Tibial artery (tissue), 4 donors: ENCODE data around the gene PMPCB.

ENCODE experiments used
- DNase-seq, 2 donors: peaks; one replicate each; pipeline ENCODE4 v3.0.0-alpha.2; 2019
- H3K27ac ChIP-seq, 2 donors: fragments of 200-600 bp; sonication (generic) in 1 of 2; 1 replicate in 1 of 2; 2 replicates in 1 of 2; pipeline ENCODE4 v1.5.1; 2018 to 2019; ENCODE audit warnings: mild to moderate bottlenecking in 1 of 2
- H3K27me3 ChIP-seq, 2 donors: fragments of 200-600 bp; sonication (generic) in 1 of 2; one replicate each; pipeline versions ENCODE4 v1.5.1 to v1.6.0; 2016 to 2019
- H3K36me3 ChIP-seq, 3 donors: fragments of 200-600 bp; sonication (generic) in 2 of 3; one replicate each; pipeline ENCODE4 v1.5.1; 2016 to 2019; ENCODE audit warnings: mild to moderate bottlenecking in 2 of 3
- H3K4me1 ChIP-seq, 4 donors: fragments of 200-600 bp; sonication (generic) in 2 of 4; 1 replicate in 3 of 4; 2 replicates in 1 of 4; pipeline ENCODE4 v1.5.1; 2016 to 2019
- H3K4me3 ChIP-seq, 2 donors: fragments of 200-600 bp; sonication (generic) in 1 of 2; 1 replicate in 1 of 2; 2 replicates in 1 of 2; pipeline ENCODE4 v1.5.1; 2018 to 2019; ENCODE audit warnings: mild to moderate bottlenecking in 2 of 2
- H3K9me3 ChIP-seq, 3 donors: fragments of 200-600 bp; sonication (generic) in 1 of 3; one replicate each; pipeline ENCODE4 v1.5.1; 2016 to 2019
- intact Hi-C: fragments of 100-400 bp; cut with DNase I; formaldehyde crosslinking; loops from one replicate; pipeline ENCODE4 v1.15.0; 2023; ENCODE audit warnings: low total_unique reads
- TF ChIP-seq, protein P1 (sequence below), 2 experiments: fragments of 200-600 bp in 1 of 2; fragments of 450-650 bp in 1 of 2; IDR thresholded peaks; one replicate each; pipeline ENCODE4 v1.5.1; 2017 to 2019; ENCODE audit warnings: antibody characterized with exemption in 2 of 2, mild to moderate bottlenecking in 1 of 2, moderate library complexity in 1 of 2

Gene PMPCB

DNA sequence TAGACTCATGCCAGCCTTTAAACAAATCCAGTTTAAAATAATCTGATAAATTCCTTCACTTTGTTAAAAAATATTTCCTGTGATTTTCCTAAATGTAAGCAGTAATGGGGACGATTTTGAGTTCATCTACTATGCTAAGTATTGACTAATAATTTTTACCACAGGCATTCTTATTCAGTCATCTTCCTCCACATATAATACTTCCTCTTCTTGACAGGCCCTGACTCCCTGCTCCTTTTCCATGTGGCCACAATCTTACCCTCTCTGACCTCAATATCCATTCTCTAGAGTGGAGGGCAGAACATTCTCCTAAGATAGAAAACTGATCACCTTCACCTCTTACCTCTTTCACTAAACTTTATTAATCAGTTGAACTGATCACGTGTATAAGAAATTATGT lies 39.5 kb downstream of the PMPCB start:
- Histone ChIP-seq H3K36me3 (peaks cover 41 to 88% (median 51%) of the 10 kb centered on the region in 3 donors), H3K27me3 (no peaks in the 10 kb centered on the region), H3K27ac (no peak overlapping the region), H3K4me1 (no peaks in the 10 kb centered on the region), H3K4me3 (no peak overlapping the region), H3K9me3 (no peaks in the 10 kb centered on the region)
- no peak for DNase-seq
- intact Hi-C loops = no loop called here
- TF ChIP-seq, protein P1, sequence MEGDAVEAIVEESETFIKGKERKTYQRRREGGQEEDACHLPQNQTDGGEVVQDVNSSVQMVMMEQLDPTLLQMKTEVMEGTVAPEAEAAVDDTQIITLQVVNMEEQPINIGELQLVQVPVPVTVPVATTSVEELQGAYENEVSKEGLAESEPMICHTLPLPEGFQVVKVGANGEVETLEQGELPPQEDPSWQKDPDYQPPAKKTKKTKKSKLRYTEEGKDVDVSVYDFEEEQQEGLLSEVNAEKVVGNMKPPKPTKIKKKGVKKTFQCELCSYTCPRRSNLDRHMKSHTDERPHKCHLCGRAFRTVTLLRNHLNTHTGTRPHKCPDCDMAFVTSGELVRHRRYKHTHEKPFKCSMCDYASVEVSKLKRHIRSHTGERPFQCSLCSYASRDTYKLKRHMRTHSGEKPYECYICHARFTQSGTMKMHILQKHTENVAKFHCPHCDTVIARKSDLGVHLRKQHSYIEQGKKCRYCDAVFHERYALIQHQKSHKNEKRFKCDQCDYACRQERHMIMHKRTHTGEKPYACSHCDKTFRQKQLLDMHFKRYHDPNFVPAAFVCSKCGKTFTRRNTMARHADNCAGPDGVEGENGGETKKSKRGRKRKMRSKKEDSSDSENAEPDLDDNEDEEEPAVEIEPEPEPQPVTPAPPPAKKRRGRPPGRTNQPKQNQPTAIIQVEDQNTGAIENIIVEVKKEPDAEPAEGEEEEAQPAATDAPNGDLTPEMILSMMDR (IDR thresholded peaks at IDR 0.05) = no peak

DNA sequence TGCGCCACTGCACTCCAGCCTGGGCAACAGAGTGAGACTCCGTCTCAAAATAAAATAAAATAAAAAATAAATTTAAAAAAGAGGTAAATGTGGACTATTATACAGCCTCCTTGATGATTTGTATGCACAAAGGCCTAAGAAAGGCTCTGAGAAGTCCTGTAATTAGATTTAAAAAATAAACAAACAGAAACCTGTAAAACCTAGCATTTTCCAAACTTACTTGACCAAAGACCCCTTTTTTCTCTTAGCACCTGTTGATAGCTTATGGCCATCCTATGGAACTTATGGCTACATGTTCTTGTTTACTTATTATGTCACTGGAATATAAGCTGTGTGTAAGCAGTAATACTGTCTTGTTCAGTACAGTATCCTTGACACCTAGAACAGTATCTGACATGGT lies 41.6 kb downstream of the PMPCB start:
- intact Hi-C loops = no loop called here
- Histone ChIP-seq H3K9me3 (no peaks in the 10 kb centered on the region), H3K27ac (no peak overlapping the region), H3K36me3 (peaks cover 41 to 78% (median 54%) of the 10 kb centered on the region in 3 donors), H3K4me3 (no peak overlapping the region), H3K27me3 (no peaks in the 10 kb centered on the region), H3K4me1 (peaks cover 0 to 14% (median 11%) of the 10 kb centered on the region in 4 donors)
- no peak for DNase-seq
- TF ChIP-seq, protein P1 (IDR thresholded peaks at IDR 0.05) = no peak

DNA sequence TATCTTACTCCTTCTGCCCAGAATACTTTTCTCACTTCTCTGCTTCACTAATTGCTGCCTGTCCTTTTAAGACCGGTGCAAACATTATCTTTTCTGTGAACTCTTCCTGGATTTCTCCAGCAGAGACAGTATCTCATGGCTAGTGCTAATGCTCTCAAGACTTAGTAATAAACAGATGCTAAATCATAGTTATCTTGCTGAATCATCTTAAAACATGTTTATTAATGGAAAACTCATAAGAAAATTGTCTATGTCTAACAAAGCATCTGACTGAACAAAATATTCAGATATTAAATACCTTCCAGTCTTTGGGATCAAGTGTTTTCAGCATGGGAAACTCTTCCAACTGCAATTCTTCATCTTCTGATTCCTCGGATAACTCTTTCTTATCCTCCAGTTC lies 44.2 kb downstream of the PMPCB start:
- H3K36me3 ChIP-seq = peaks cover 31 to 52% (median 37%) of the 10 kb centered on the region in 3 donors
- DNase-seq = no peak
- no peak overlapping the region for H3K27ac ChIP-seq
- no peak overlapping the region for H3K4me3 ChIP-seq
- peaks cover 0 to 23% (median 17%) of the 10 kb centered on the region in 4 donors for H3K4me1 ChIP-seq
- TF ChIP-seq, protein P1 (IDR thresholded peaks at IDR 0.05) = no peak
- intact Hi-C loops = loop anchor here (5.0 kb wide), 1 partner anchor 264 kb away; the partner anchor contains the start of gene ARMC10
- no peaks in the 10 kb centered on the region for H3K9me3 ChIP-seq
- H3K27me3 ChIP-seq = no peaks in the 10 kb centered on the region

DNA sequence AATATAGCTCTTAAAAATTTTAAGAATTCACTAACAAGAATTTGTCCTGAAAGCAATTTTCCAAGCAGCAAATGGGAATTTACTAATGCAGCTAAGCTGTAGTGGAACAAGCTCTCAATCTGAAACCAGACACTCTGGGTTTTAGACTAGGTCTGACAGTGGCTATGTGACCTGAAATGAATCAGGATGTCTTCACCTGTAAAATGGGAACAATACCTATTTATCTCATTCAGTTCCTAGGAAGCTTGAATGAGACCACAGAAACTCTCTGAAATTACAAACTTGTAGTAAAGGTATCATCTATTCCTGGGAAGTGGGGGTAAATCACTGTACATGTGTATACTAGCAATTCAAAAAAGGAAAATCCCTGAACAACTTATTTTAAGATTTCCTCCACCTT lies 46.1 kb downstream of the PMPCB start:
- Histone ChIP-seq H3K36me3 (peaks cover 15 to 34% (median 21%) of the 10 kb centered on the region in 3 donors), H3K9me3 (no peaks in the 10 kb centered on the region), H3K27me3 (no peaks in the 10 kb centered on the region), H3K4me1 (peaks cover 0 to 31% (median 24%) of the 10 kb centered on the region in 4 donors), H3K4me3 (peak overlapping the region; percentile 91 to 98), H3K27ac (peak overlapping the region; percentile 88 to 89)
- TF ChIP-seq, protein P1 (IDR thresholded peaks at IDR 0.05) = no peak
- DNase-seq = no peak
- intact Hi-C loops = loop anchor here (5.0 kb wide), 1 partner anchor 266 kb away; the partner anchor contains the start of gene ARMC10

DNA sequence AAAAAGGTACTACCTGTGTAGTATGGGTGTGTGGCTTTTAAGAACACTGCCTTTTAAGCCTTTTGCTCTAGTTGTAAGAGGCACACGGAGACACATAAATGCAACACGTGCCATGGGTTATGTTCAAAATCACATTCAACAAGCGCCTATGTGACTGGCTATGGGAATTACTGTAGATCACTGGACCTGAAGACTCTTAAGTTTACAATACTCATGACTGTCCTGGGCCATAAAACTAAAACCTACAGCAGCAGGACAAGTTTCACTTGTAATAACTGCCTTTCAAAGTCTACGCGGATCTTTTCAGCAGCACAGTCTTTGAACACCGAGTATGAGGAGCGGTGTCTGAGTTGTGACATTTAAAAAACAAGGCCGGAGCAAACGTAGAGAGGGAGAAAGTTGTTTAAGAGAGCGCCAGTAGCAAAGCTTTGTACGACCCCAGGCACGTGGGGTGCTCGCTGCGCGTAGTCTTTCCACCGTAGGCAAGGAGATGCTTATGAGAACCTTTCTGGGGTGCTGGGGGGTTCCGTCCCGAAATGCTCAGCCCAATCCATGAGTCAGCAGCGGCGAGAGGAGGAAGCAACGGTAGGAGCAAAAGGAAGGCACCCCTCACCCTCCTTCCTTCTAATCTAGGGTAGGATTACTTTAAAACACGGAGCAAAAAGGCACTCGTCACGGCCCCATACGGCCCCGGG lies 46.7 kb downstream of the PMPCB start:
- H3K9me3 ChIP-seq = no peaks in the 10 kb centered on the region
- peak overlapping the region; percentile 91 to 98 for H3K4me3 ChIP-seq
- H3K36me3 ChIP-seq = peaks cover 9 to 28% (median 21%) of the 10 kb centered on the region in 3 donors
- peak overlapping the region; percentile 88 to 89 for H3K27ac ChIP-seq
- intact Hi-C loops = loop anchor here (5.0 kb wide), 1 partner anchor 267 kb away; the partner anchor contains the start of gene ARMC10
- no peaks in the 10 kb centered on the region for H3K27me3 ChIP-seq
- H3K4me1 ChIP-seq = peaks cover 0 to 36% (median 30%) of the 10 kb centered on the region in 4 donors
- TF ChIP-seq, protein P1 (IDR thresholded peaks at IDR 0.05) = no peak
- no peak for DNase-seq
